ENCODE data around the gene DYNLT1.

The DYNLT1 gene

DNA sequence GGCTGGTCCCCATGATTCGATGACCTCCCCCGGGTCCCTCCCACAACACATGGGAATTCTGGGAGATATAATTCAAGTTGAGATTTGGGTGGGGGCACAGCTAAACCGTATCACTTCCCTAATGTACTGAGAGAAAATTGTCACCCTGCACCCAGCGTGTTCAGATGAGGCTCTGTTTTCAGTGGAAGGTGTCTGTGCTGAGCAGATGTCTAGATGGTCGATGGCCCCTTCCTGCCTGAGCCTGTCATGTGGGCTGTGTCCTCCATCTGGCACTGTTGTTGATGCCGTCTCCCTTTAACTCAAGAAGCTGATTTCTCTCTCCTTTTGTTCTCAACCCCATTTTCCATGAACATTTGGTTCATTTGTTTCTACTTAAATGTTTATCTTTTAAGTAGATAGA is 47.7 kb downstream of the DYNLT1 start:
- no peak for DNase-seq (ENCODE audit: low spot score)

GRCh38 chr6:158595223-158595622 is 49.3 kb downstream of the DYNLT1 start:
- DNase-seq (ENCODE audit: low spot score) = no peak

- DNase-seq (ENCODE audit: low spot score) = no peak
These were observed 50.9 kb downstream of the DYNLT1 start for GRCh38 chr6:158593670-158594069.

GRCh38 chr6:158591810-158592209 is 52.7 kb downstream of the DYNLT1 start:
- no peak for DNase-seq (ENCODE audit: low spot score)

- no peak for DNase-seq (ENCODE audit: low spot score)
These were observed 53.3 kb downstream of the DYNLT1 start for GRCh38 chr6:158591134-158591809.

- DNase-seq (ENCODE audit: low spot score) = no peak
These were observed 55.2 kb downstream of the DYNLT1 start for GRCh38 chr6:158589366-158589765.

DNA sequence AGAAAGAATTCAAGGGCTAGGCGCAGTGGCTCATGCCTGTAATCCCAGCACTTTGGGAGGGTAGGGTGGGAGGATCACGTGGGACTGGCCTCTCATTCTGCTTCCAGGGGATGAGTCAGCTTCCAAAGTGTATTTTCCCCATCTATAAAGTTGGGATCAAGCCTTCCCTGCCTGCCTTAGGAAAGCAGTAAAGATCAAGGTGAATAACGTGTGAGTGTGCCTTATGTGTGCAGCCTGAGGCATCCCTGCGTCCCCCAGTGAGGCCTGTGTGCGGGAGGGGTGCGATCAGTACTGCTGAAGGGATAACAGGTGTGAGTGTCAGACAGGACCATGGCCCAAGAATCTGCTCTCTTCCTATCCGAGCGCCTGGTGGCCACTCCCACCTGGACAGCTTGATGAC is 57.9 kb downstream of the DYNLT1 start:
- no peak for DNase-seq (ENCODE audit: low spot score)
